Activated naive CD4-positive, alpha-beta T cell treated with anti-CD3 and anti-CD28 coated beads, Interleukin-2, amount 50 U/mL, for 16 hours (primary cell): ENCODE data around the gene RBFOX2.

Experiments
- DNase-seq: peaks from one replicate; pipeline ENCODE4 v3.0.0-alpha.2; 2020

RBFOX2 gene

DNA sequence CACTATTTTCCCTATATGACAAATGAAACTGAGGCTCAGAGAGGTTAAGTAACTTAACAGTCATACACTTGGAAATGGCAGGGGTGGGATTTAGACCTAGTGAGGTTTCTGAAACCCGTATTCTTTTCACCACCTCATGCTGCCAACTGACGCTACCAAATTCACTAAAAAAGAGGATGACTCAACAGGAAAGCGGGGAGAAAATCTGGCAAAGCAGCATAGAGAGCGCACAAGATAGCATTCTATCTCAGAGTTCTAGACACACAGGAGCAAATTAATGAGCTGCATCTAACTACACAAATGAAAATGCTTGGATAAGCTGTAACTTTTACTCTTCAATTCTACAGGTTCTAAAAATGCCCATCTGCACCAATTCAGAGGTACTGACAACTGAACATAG is 136.4 kb downstream of the RBFOX2 start:
- DNase-seq, result no peak

DNA sequence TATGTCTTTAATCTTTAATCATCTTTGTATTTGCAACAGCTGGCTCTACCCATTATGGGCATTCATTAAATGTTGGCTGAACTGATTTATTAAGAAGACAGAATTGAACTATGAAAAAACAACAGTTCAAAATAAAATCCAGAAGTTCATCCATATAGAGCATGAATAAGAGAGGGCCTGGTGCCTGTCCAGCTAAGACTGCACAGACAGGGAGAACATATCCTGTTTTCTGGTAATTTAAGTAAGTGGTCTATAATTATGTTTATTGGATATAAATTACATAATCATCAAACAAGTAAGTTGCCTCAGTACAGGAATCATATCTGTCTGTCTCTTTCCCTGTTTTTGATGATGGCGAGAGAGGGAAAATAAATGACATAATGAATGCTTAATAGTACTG is 137.2 kb downstream of the RBFOX2 start:
- DNase-seq, result no peak

DNA sequence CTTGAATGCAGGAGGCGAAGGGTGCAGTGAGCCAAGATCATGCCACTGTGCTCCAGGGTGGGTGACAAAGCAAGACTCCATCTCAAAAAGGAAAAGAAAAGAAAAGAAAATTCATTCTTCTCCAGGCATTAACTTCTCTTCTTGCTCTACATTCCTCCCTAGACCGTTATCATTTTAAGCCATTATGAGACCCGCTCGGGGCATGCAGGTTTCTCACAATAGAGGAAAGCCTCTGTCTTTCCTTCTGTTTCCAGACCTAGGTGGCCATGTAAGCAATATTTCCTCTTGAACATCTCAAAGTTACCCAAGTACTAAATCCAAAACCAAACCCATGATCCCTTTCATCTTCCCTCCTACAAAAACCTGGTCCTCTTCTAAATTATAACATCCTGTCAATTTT is 139.6 kb downstream of the RBFOX2 start:
- DNase-seq, result no peak

DNA sequence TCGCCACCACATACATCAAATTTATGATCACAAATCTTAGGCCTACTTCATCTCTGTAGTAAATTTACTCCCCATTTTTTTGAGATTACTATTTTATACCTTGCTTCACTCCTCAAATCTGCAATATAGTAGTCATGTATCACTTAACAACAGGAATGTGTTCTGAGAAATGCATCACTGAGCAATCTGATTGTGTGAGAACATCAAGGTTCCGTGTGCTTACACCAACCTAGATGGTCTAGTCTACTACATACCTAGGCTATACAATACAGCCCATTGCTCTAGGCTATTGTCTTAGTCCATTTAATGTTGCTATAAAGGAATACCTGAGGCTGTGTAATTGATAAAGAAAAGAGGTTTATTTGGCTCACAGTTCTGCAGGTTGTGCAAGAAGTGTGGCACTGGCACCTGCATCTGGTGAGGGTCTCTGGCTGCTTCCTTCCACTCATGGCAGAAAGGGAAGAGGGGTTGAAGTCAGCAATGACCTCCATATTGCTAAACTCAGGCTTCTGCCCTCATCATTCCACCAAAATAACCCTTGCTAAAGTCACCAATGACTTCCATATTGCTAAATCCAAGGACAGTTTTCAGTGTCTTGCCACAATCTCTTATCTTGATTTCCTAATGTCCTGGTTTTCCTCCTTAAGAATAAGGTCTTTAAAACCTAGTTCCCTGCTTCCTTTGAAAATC is 140.3 kb downstream of the RBFOX2 start:
- no peak for DNase-seq

DNA sequence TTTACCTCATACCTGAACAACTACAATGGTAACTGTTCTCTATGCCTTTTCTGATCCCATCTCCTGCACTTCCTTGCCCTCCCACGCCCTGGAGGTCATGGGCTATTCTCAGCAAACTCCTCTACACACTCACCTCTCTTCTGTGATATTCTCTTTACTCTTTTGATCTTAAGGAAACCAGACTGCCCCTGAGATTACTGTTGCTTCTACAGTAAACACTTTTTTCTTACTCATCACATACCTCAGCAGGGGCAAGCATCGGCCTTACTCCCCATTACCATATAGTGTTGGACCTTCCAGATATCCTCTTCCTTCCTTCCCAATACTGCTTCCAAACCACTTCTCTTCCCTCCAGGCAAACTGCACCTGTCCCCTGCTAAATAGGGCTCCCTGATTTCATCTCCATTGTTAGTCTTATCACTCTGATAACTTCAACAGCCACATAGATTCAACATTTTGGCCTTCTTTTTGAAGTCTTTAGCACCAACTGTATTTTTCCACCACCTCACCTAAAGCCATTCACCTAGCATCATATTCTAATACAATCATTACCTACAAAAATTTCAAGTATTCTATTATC is 141.2 kb downstream of the RBFOX2 start:
- DNase-seq, result no peak

DNA sequence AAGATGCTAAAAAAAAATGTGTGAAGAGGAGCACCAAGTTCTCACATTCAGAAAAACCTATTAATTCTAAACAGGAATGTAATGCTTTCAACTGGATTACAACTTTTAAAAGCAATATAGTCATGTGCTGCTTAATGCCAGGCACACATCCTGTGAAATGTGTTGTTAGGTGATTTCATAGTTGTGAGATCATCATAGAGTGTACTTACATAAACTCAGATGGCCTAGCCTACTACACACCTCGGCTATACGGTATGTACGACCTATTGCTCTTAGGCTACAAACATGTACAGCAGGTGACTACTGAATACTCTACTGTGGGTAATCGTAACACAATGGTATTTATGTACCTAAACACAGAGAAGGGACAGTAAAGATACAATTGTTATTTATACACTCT is 142.3 kb downstream of the RBFOX2 start:
- DNase-seq, result no peak

DNA sequence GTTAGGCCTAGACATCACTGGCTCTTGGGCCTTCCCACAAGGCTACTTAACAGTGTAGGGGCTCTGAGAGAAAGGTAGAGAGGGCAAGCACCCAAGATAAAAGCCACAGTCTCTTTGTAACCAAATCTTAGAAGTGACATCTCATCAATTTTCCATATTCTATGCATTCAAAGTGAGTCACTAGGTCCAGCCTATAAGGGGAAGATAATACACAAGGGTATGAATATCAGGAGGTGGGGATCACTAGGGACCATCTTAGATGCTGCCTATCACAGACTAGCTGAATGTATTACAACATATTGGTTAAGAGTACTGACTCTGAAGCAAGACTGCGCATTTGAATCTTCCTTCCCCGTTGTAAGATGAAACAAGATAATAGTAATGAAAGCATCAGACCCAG is 144.1 kb downstream of the RBFOX2 start:
- DNase-seq, result no peak

DNA sequence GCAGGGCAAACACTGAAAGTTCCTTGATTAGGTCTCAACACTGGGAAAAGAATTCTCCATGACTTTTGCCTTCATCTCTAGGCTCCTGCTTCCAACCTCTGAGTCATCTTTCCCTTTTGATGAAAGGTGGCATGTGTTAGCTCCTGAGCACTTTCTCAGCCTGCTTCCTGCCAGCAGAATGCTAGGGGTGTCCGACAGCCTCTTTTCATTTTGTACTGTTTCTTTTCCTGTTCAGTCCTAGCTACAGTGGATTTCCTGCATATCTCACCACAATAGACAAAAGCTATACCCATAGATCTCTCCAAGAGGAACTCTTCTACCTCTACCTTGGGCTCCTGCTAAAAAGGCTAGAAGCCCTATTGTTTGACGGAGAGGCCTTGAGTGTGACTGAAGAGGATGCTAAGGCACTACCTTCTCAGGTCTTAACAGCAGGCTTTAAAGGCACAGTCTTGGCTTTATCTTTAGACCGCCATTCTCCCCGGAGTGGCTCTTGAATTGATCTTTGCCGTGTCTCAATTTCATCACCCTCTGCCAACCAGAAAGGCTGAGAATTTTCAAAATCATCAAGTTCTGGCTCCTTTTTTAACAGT is 145.5 kb downstream of the RBFOX2 start:
- no peak for DNase-seq

DNA sequence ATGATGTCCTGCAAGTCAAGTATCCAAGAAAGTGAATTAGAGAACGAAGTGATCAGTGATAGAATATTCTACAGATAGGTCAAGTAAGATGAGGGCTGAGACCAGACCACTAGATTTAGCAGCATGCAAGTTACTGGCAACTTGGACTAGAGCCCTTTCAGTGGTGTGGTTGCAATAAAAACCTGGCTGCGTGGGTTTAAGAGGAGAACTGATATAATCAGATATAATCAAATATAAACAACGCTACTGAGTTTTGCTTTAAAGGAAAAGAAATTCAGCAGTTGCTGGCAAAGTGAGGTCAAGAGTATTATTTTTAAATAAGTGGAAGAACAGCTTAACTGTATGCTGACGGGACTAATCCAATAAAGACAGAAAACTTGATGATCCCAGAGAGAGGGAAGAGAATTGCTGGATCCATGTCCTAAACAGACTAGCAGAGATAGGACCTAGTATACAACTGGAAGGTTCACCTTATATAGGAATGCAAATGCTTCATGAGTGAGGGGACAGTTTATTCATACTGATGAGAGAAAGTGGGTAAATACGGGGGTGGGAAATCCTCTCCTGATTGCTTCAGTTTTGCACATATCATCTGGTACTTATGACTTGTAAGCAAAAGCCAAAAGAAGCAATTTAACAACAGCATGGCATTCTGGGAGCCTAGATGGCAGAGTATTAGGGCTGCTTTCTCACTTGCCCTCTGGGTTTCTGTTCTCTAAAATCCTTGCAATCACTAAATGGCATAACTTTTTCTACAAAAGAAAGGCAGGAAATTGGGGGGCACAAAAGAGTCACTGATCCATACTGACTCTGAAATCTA is 146.2 kb downstream of the RBFOX2 start:
- no peak for DNase-seq

DNA sequence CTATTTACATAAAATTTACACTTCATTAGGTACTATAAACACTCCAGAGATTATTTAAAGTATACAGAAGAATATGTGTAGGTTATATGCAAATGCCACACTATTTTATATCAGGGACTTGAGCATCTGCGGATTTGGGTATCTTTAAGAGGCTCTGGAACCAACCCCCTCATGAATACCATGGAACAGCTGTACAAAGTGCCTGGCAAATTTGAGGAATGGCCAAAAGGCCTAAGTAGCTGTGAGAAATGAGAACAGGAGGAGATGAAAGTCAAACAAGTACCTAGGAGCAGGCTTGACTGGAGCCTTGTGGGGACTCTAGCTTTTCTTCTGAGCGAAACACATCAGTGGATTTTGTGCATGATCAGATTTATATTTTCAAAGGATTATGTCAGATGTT is 149.3 kb downstream of the RBFOX2 start:
- DNase-seq, result no peak

DNA sequence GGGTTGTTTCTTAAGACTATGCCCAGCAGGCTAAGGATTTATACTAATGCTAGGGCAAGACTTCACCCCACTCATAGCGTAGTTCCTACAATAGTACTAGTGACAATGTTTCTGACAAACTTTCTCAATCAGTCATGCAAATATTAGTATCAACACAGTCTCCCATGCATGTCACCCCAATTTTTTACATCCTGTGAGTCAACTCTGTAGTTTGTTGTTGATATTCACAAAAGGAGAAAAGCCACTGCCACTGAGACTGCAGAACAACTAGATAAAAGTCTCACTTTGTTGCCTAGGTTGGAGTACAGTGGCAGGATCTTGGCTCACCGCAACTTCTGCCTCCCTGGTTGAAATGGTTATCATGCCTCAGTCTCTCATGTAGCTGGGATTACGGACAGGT is 155.2 kb downstream of the RBFOX2 start:
- no peak for DNase-seq

DNA sequence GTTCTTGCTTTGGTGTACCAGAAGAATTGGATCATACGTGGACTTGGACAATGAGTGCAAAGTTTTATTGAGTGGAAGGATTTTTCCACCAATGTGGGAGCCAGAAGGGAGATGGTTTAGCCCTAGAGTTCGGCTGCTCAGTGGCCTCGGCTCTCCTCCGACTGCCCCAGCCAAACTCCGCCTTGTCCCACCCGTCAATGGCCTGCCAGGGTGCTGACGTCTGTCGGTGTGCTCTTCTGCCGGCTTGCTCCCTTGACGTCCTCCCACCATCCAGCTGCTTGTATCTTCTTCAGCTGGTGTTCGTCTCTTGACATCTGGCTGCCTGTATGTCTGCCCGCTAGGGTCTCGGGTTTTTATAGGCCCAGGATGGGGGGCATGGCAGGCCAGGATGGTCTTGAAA is 156.2 kb downstream of the RBFOX2 start:
- no peak for DNase-seq

DNA sequence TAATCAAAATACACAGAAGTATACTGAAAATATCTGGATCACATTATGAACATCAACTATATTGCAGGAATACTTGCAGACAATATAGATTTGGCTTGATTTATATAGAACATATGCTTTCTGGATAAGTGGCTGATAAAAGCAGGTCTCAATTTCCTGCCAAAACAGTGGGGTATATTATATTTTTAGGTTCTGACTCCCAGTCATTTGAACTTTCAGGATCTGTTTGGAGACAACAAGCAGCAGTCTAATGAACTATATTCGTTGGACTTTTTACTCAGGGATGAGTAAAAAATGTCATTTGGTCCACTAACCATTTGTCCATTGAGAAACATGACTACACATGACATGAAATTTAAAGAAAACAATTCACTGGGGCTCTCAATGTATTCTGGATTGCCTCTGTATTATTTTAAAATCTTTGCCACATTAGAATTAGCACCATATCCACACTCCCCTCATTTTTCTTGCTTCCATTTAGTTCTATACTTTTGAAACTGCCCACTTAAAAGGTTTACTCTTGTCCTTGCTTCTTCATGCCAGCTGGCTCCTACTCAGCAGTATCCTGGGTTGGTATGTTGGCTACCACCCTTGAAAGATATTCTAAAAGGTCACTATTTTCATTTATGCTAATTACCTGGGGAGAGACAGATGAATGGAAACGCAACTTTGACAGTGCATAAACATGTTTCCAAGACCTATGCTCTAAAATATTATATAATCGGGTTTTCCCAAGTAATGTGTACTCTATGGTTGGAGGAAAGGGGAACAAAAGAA is 157.9 kb downstream of the RBFOX2 start:
- DNase-seq, result no peak

DNA sequence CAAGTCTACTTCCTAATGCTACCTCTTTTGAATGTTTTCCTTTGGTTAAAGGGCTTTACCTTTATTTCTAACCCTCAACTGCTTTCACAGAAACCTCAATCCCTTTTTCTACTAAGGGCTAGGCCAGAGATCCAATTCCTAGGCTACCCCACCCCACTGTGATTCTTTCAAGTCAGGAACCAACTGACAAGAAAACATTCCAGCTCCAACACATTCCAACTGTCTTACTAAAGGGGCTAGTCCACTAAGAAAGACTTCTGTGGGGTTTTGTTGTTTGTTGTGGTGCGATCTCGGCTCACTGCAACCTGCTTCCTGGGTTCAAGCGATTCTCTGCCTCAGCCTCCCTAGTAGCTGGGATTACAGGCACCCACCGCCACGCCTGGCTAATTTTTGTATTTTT is 159.7 kb downstream of the RBFOX2 start:
- no peak for DNase-seq

DNA sequence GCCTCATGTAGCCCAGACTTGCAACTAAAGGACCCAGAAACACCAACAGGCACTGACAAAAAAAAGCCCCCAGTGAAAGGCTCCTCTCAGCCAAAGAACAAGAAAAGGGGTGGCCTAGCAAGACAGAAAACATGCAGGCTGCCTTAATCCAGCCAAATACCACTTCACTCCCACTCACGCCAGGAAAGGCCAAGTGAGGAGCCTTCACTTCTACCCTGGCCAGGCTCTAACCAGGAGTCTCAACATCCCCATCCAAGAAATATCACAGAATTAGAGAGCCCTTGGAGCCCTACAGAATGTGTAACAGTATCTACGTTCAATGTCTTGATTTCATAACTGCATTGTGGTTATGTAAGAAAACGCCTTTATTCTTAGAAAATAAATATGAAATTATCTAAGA is 162.0 kb downstream of the RBFOX2 start:
- no peak for DNase-seq

DNA sequence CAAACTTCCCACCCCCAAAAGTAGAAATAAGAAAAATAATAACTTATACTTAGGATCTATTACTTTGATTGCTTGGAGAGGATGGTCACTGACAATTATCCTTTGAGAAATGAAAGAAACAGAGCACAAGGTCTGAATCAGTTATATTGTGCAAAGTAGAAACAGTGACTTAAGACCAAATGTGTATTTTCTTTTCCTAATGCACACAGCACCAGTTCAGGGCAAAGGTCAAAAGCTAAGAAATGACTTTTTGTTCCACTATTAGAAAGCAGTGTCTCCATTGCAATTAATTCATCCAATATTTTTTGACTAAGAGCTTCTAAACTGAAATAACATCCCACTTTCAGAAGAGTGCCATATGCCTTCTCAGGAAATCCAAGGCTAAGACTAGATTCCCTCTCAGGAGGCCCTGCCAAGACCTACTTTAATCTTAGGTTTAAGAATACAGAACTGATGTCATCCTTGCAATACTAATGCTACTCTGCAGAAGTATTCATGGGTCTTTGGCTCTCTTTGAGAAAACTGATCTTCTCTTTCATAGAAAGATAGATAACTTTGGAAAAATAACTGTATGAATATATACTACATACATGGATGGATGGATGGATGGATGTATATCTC is 164.0 kb downstream of the RBFOX2 start:
- DNase-seq, result no peak

DNA sequence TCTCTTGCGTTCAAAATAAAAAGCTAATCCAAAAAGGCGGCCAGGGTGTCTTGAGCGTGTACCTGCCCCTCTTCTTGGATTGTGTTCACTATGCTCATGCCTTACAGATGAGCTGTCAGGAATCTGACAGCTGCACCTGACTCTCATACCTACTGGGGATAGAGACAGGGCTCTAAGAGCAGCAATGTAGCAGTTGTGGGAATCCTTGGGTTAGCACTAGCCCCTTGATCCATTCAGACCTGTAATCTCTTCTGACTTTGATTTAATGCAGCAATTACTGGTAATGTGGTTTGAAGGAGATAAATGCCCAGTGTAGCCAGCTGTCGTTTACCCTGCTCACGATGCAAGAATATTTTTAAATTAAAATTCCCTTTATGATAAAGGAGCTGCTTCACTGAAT is 165.2 kb downstream of the RBFOX2 start:
- DNase-seq, result no peak

DNA sequence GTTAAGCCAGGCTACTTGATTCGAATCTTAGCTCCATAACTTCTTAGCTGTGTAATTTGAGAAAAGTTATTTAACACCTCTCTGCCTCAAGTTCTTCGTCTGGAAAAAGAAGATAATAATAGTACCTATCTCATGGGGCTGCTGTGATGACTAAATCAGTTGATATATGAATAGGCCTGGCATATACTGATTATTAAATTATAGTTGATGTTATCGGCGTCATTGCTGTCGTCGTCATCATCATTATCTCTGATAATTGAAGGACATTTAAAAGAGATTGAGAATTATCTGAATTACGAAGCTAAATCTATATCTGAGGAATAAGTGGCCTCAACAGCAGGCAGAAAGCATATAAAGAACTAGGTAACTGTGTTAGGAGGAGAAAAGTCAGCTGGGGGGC is 165.9 kb downstream of the RBFOX2 start:
- no peak for DNase-seq

DNA sequence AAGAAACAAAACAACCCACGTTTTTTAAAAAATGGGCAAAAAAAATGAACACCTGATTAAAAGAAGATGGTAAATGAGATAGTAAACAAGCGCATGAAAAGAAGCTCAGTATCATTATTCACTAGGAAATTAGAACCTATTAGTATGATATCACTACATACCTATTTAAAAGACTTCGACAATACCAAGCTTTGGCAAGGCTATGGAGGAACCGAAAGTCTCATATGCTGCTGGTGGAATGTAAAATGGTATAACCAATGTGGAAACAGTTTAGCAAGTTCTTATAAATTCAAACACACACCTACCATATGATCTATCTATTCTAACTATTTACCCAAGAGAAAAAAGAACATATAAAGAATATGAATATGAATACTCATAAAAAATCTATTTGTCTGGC is 167.2 kb downstream of the RBFOX2 start:
- DNase-seq, result no peak

DNA sequence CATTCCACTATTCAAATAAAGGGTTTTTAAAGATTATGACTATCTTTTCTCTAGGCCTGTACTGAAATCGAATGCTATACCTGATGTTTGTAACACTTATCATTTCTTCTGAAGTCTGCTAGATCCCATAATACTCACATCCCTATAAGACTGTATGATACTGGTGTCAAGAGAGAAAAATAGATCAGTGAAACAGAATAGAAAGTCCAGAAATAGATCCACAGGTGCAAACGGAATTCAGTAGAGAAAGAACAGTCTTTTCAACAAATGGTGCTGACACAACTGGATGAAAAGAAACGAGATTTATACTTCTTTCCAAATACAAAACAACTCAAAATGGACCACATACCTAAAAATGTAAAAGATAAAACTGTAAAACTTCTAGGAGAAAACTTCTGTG is 167.8 kb downstream of the RBFOX2 start:
- DNase-seq, result no peak

DNA sequence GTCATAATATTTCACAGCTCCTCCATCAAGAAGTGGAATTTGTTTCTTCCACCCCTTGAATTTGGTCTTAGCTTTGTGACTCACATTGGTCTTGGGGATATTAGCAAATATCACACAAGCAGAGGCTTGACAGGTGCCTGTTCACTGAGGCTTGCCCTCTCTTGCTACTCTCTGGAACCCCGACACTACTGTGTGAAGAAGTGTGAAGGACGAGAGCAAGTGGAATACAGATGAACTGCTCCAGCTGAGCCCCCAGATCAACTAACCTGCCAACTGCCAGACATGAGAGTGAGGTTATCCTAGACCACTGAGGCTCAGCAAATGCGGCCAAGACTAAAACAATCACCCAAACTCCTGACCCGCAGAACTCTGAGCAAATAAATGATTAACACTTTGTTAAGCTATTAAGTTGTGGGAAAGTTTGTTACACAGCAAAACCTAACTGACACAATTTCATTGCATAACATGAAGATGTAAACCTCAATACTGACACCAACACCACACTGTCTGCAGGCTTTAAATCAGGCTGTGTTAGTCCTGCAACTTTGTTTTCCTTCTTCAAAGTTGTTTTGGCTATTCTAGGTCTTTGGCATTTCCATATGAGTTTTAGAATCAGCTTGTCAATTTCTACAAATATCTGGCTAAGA is 168.4 kb downstream of the RBFOX2 start:
- DNase-seq, result no peak

DNA sequence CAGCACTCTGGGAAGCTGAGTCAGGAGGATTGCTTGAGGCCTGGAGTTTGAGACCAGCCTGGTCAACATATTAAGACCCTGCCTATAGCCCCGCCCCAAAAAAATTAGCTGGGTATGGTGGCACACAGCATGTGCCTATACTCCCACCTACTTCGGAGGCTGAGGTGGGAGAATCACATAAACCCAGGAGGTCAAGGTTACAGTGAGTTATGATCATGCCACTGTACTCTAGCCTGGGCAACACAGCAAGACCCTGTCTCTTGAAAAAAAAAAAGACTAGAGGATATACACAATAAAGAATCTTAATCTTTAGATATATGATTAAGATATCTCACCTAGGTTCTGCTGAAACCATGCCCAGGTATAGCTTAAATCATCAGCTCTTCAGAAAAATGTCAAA is 174.3 kb downstream of the RBFOX2 start:
- no peak for DNase-seq
